BE2C (cell line): ENCODE results near the gene WASF3.

ENCODE experiments used
- DNase-seq: peaks from one replicate; pipeline ENCODE4 v3.0.0-alpha.2; 2020
- H3K27me3 ChIP-seq: fragments of 250-450 bp; sonication (Bioruptor Pico); 2 replicates; pipeline ENCODE4 v1.5.1; 2020; ENCODE audit warnings: mild to moderate bottlenecking
- H3K36me3 ChIP-seq: fragments of 250-450 bp; sonication (Bioruptor Pico); 2 replicates; pipeline ENCODE4 v1.5.1; 2020; ENCODE audit warnings: mild to moderate bottlenecking
- H3K4me1 ChIP-seq: fragments of 250-450 bp; sonication (Bioruptor Pico); 2 replicates; pipeline ENCODE4 v1.5.1; 2020
- H3K4me3 ChIP-seq: 2 replicates; pipeline ENCODE4 v1.5.1; 2011; ENCODE audit warnings: low read depth, low read length
- H3K9me3 ChIP-seq: fragments of 250-450 bp; sonication (Bioruptor Pico); 2 replicates; pipeline ENCODE4 v1.5.1; 2020
- TF ChIP-seq, protein P1 (sequence below): IDR thresholded peaks from 2 replicates; pipeline ENCODE4 v1.5.1; 2012; ENCODE audit warnings: mild to moderate bottlenecking, low read depth, low read length

WASF3 gene

DNA sequence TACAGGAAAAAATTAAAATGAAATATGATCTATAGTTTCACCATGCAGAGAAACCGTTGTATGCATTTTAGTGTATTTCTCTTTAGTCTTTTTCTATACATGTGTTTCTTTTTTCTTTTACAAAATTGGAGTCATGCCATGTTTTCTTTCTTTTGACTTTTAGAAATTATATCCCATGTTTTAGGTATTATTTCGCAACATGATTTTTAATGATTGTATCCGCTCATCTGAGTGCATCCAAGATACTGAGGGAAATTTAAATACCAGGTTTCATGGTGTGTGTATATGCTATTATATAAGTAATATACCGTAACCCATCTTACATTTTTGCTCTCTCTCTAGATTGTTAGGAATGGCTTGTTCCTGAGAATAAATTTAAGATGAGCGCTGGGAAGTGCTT, 120.8 kb downstream of the WASF3 start:
- H3K9me3 ChIP-seq, result no peaks in the 10 kb centered on the region
- TF ChIP-seq, protein P1, sequence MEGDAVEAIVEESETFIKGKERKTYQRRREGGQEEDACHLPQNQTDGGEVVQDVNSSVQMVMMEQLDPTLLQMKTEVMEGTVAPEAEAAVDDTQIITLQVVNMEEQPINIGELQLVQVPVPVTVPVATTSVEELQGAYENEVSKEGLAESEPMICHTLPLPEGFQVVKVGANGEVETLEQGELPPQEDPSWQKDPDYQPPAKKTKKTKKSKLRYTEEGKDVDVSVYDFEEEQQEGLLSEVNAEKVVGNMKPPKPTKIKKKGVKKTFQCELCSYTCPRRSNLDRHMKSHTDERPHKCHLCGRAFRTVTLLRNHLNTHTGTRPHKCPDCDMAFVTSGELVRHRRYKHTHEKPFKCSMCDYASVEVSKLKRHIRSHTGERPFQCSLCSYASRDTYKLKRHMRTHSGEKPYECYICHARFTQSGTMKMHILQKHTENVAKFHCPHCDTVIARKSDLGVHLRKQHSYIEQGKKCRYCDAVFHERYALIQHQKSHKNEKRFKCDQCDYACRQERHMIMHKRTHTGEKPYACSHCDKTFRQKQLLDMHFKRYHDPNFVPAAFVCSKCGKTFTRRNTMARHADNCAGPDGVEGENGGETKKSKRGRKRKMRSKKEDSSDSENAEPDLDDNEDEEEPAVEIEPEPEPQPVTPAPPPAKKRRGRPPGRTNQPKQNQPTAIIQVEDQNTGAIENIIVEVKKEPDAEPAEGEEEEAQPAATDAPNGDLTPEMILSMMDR, result no peak
- H3K27me3 ChIP-seq, result no peaks in the 10 kb centered on the region
- H3K36me3 ChIP-seq, result no peaks in the 10 kb centered on the region
- no peak overlapping the region for H3K4me3 ChIP-seq
- no peaks in the 10 kb centered on the region for H3K4me1 ChIP-seq
- no peak for DNase-seq

GRCh38 chr13:26678796-26679195, 121.3 kb downstream of the WASF3 start:
- H3K27me3 ChIP-seq, result no peaks in the 10 kb centered on the region
- H3K4me1 ChIP-seq, result no peaks in the 10 kb centered on the region
- TF ChIP-seq, protein P1, result no peak
- H3K4me3 ChIP-seq, result no peak overlapping the region
- no peaks in the 10 kb centered on the region for H3K9me3 ChIP-seq
- no peak for DNase-seq
- H3K36me3 ChIP-seq, result no peaks in the 10 kb centered on the region

GRCh38 chr13:26679411-26680122, 122.1 kb downstream of the WASF3 start:
- Histone ChIP-seq H3K9me3 (no peaks in the 10 kb centered on the region), H3K36me3 (no peaks in the 10 kb centered on the region), H3K4me3 (no peak overlapping the region), H3K4me1 (no peaks in the 10 kb centered on the region), H3K27me3 (no peaks in the 10 kb centered on the region)
- TF ChIP-seq, protein P1, result no peak
- no peak for DNase-seq

DNA sequence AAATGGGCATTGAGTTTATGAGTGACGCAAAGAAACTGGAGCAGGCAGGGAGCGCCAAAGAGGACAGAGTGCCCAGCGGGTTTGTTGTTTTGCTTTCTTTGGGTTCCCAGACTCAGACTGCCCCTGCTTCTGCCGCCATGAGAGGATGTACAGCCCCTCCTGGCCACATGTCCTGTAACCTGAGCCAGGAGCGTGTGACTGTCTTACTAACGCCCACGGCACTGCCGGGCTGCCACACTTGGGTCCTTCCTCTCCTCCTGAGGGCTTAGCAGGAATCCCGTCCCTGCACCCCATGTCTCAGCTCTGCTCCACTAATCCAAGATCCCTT, 122.6 kb downstream of the WASF3 start:
- TF ChIP-seq, protein P1, result no peak
- Histone ChIP-seq H3K9me3 (no peaks in the 10 kb centered on the region), H3K4me1 (no peaks in the 10 kb centered on the region), H3K4me3 (no peak overlapping the region), H3K36me3 (no peaks in the 10 kb centered on the region), H3K27me3 (no peaks in the 10 kb centered on the region)
- DNase-seq, result no peak

GRCh38 chr13:26680572-26680971, 123.1 kb downstream of the WASF3 start:
- Histone ChIP-seq H3K4me1 (no peaks in the 10 kb centered on the region), H3K27me3 (no peaks in the 10 kb centered on the region), H3K9me3 (no peaks in the 10 kb centered on the region), H3K36me3 (no peaks in the 10 kb centered on the region), H3K4me3 (no peak overlapping the region)
- TF ChIP-seq, protein P1, result no peak
- no peak for DNase-seq

GRCh38 chr13:26681036-26681435, 123.6 kb downstream of the WASF3 start:
- Histone ChIP-seq H3K9me3 (no peaks in the 10 kb centered on the region), H3K4me3 (no peak overlapping the region), H3K4me1 (no peaks in the 10 kb centered on the region), H3K36me3 (no peaks in the 10 kb centered on the region), H3K27me3 (no peaks in the 10 kb centered on the region)
- DNase-seq, result no peak
- TF ChIP-seq, protein P1, result no peak
